H1 (cell line): ENCODE results near the gene GMNN. TPM values are rescaled to one million over a fixed set of nuclear protein-coding genes. Genes with fewer than 3 reads are reported as not detected.

ENCODE experiments used
- CTCF ChIA-PET: fragments of 300-600 bp; sonication (Branson Sonifier 250); formaldehyde crosslinking; loops from one replicate; lab custom pipeline; 2021; ENCODE audit not compliant: partially characterized antibody; lab: Charles Lee
- POLR2A ChIA-PET: fragments of 300-600 bp; sonication (Branson Sonifier 250); formaldehyde crosslinking; loops from one replicate; lab custom pipeline; 2021; ENCODE audit warnings: inconsistent platforms; ENCODE audit not compliant: partially characterized antibody; lab: Charles Lee
- DNase-seq, 2 experiments: peaks; one replicate each; pipeline versions ENCODE4 v3.0.0 to v3.0.0-alpha.2; 2010 to 2022; ENCODE audit warnings: low spot score in 2 of 2, low read depth in 1 of 2, mixed read lengths in 1 of 2
- FAIRE-seq: peaks from 2 replicates; lab custom pipeline; 2011; peaks lifted over from hg19 to GRCh38; lab: Jason Lieb, UNC
- H2AFZ ChIP-seq: 2 replicates; pipeline ENCODE4 v1.8.1; 2012; ENCODE audit warnings: low read length, inconsistent platforms
- H2AK5ac ChIP-seq: 2 replicates; pipeline ENCODE4 v1.6.1; 2013; ENCODE audit warnings: low read depth, low read length
- H2BK120ac ChIP-seq: replicated peaks from 2 replicates; pipeline ENCODE3; 2013; ENCODE audit warnings: low read depth, low read length, inconsistent platforms
- H2BK12ac ChIP-seq: 2 replicates; pipeline ENCODE4 v1.6.1; 2013; ENCODE audit warnings: low read depth, low read length
- H2BK15ac ChIP-seq: 2 replicates; pipeline ENCODE4 v1.6.1; 2013; ENCODE audit warnings: low read length
- H2BK20ac ChIP-seq: 2 replicates; pipeline ENCODE4 v1.6.1; 2013; ENCODE audit warnings: low read length
- H2BK5ac ChIP-seq: 2 replicates; pipeline ENCODE4 v1.6.1; 2013; ENCODE audit warnings: low read depth, low read length
- H3K14ac ChIP-seq: 2 replicates; pipeline ENCODE4 v1.6.1; 2013; ENCODE audit warnings: inconsistent platforms; ENCODE audit not compliant: insufficient read length
- H3K18ac ChIP-seq: 2 replicates; pipeline ENCODE4 v1.6.1; 2013; ENCODE audit warnings: low read length; ENCODE audit errors: extremely low read depth
- H3K23ac ChIP-seq: 2 replicates; pipeline ENCODE4 v1.6.1; 2013; ENCODE audit warnings: inconsistent platforms; ENCODE audit not compliant: insufficient read length
- H3K23me2 ChIP-seq: 2 replicates; pipeline ENCODE4 v1.6.1; 2013; ENCODE audit warnings: low read depth, low read length
- H3K27ac ChIP-seq: 2 replicates; pipeline ENCODE4 v1.6.1; 2011; ENCODE audit warnings: low read depth, low read length, inconsistent platforms
- H3K27me3 ChIP-seq, 4 experiments: replicated peaks in 1 of 4; 1 replicate in 1 of 4; 2 replicates in 3 of 4; pipeline versions ENCODE4 v1.6.1 to v1.8.1; 2011 to 2013; ENCODE audit warnings: low read length in 3 of 4, mild to moderate bottlenecking in 3 of 4, inconsistent platforms in 2 of 4, mixed read lengths in 2 of 4, moderate library complexity in 1 of 4; ENCODE audit not compliant: control insufficient read depth in 3 of 4, insufficient read depth in 3 of 4; ENCODE audit errors: extremely low read depth in 1 of 4
- H3K36me3 ChIP-seq, 4 experiments: 2 replicates each; pipeline versions ENCODE4 v1.6.1 to v1.8.1; 2011 to 2013; ENCODE audit warnings: mild to moderate bottlenecking in 4 of 4, low read length in 3 of 4, moderate library complexity in 2 of 4, control low read depth in 1 of 4, inconsistent platforms in 1 of 4; ENCODE audit not compliant: insufficient read depth in 4 of 4, control insufficient read depth in 2 of 4
- H3K4ac ChIP-seq: replicated peaks from 2 replicates; pipeline ENCODE3; 2013; ENCODE audit warnings: low read length, low read depth, mixed read lengths, inconsistent platforms; ENCODE audit not compliant: insufficient read length
- H3K4me1 ChIP-seq, 4 experiments: replicated peaks in 1 of 4; 1 replicate in 1 of 4; 2 replicates in 3 of 4; pipeline versions ENCODE4 v1.6.1 to v1.8.1; 2011 to 2013; ENCODE audit warnings: low read length in 3 of 4, inconsistent platforms in 2 of 4, mixed read lengths in 1 of 4; ENCODE audit not compliant: insufficient read depth in 4 of 4, control insufficient read depth in 3 of 4
- H3K4me2 ChIP-seq, 2 experiments: 2 replicates each; pipeline versions ENCODE4 v1.6.1 to v1.8.1; 2011 to 2013; ENCODE audit warnings: low read depth in 2 of 2, low read length in 2 of 2, control low read depth in 1 of 2, inconsistent platforms in 1 of 2, mild to moderate bottlenecking in 1 of 2; ENCODE audit not compliant: insufficient read depth in 1 of 2
- H3K4me3 ChIP-seq, 4 experiments: fragments of 200-600, 300-600 bp in 1 of 4; sonication (generic), shearing (Covaris generic), sonication (Bioruptor Twin) in 1 of 4; 2 replicates each; pipeline versions ENCODE4 v1.5.1 to v1.8.1; 2011 to 2016; ENCODE audit warnings: low read length in 4 of 4, low read depth in 3 of 4, control low read depth in 2 of 4, inconsistent platforms in 2 of 4, mild to moderate bottlenecking in 2 of 4, mixed read lengths in 1 of 4, moderate library complexity in 1 of 4; ENCODE audit not compliant: insufficient read depth in 2 of 4; ENCODE audit errors: extremely low read depth in 1 of 4
- H3K56ac ChIP-seq: replicated peaks from 2 replicates; pipeline ENCODE3; 2013; ENCODE audit warnings: low read depth, mild to moderate bottlenecking, mixed read lengths, low read length, inconsistent platforms; ENCODE audit not compliant: insufficient read length
- H3K79me1 ChIP-seq: 2 replicates; pipeline ENCODE4 v1.6.1; 2013; ENCODE audit warnings: low read depth, low read length, control low read depth
- H3K79me2 ChIP-seq, 2 experiments: 2 replicates each; pipeline versions ENCODE4 v1.6.1 to v1.8.1; 2012 to 2013; ENCODE audit warnings: low read length in 2 of 2, mild to moderate bottlenecking in 2 of 2, inconsistent platforms in 1 of 2; ENCODE audit not compliant: insufficient read depth in 2 of 2, control insufficient read depth in 1 of 2
- H3K9ac ChIP-seq, 4 experiments: replicated peaks in 1 of 4; 1 replicate in 1 of 4; 2 replicates in 3 of 4; pipeline versions ENCODE4 v1.6.1 to v1.8.1; 2011 to 2013; ENCODE audit warnings: low read depth in 3 of 4, low read length in 3 of 4, control low read depth in 2 of 4, mild to moderate bottlenecking in 2 of 4, moderate library complexity in 2 of 4, inconsistent platforms in 1 of 4; ENCODE audit errors: extremely low read depth in 1 of 4
- H3K9me3 ChIP-seq, 2 experiments: 2 replicates each; pipeline versions ENCODE4 v1.6.1 to v1.8.1; 2012 to 2013; ENCODE audit warnings: mild to moderate bottlenecking in 2 of 2, moderate library complexity in 2 of 2, control low read depth in 1 of 2, inconsistent platforms in 1 of 2, low read depth in 1 of 2, low read length in 1 of 2, mixed read lengths in 1 of 2; ENCODE audit not compliant: insufficient read depth in 2 of 2
- H4K20me1 ChIP-seq, 2 experiments: replicated peaks in 1 of 2; 2 replicates each; pipeline versions ENCODE3 to v1.8.1; 2011 to 2013; ENCODE audit warnings: inconsistent platforms in 2 of 2, low read length in 2 of 2, mild to moderate bottlenecking in 1 of 2; ENCODE audit not compliant: insufficient read depth in 2 of 2, control insufficient read depth in 1 of 2
- H4K5ac ChIP-seq: 2 replicates; pipeline ENCODE4 v1.6.1; 2013; ENCODE audit warnings: low read length, low read depth, mixed read lengths, inconsistent platforms; ENCODE audit not compliant: insufficient read length
- H4K8ac ChIP-seq: 2 replicates; pipeline ENCODE4 v1.8.0; 2013; ENCODE audit warnings: mild to moderate bottlenecking, moderate library complexity, low read length, inconsistent platforms; ENCODE audit not compliant: insufficient read depth; ENCODE audit errors: extremely low read depth
- H4K91ac ChIP-seq: replicated peaks from 2 replicates; pipeline ENCODE3; 2013; ENCODE audit warnings: low read length, mixed read lengths, inconsistent platforms; ENCODE audit not compliant: insufficient read length
- BACH1 ChIP-seq: IDR thresholded peaks from 2 replicates; pipeline ENCODE4 v1.6.1; 2012; ENCODE audit warnings: low read length, improper control_type of control experiment
- CBX5 ChIP-seq: fragments of 300-800, 300-1000 bp; sonication (generic); IDR thresholded peaks from 2 replicates; pipeline ENCODE4 v1.7.1; 2016; ENCODE audit warnings: antibody characterized with exemption, low read length, low read depth
- CBX8 ChIP-seq: fragments of 300-800, 300-1000 bp; sonication (generic); IDR thresholded peaks from 2 replicates; pipeline ENCODE4 v1.7.1; 2016; ENCODE audit warnings: low read depth, low read length, borderline replicate concordance
- CHD2 ChIP-seq: IDR thresholded peaks from 2 replicates; pipeline ENCODE4 v1.6.1; 2012; ENCODE audit warnings: low read length, improper control_type of control experiment
- FOSL1 ChIP-seq: IDR thresholded peaks from 2 replicates; pipeline ENCODE4 v1.6.1; 2011; ENCODE audit warnings: mild to moderate bottlenecking, low read depth, low read length, moderate library complexity; ENCODE audit not compliant: insufficient read depth
- HDAC2 ChIP-seq, 2 experiments: fragments of 300-600 bp in 1 of 2; sonication (generic) in 1 of 2; IDR thresholded peaks; 2 replicates each; pipeline ENCODE4 v1.6.1; 2011 to 2012; ENCODE audit warnings: low read depth in 2 of 2, low read length in 2 of 2, mild to moderate bottlenecking in 2 of 2, moderate library complexity in 2 of 2, borderline replicate concordance in 1 of 2, inconsistent platforms in 1 of 2
- HDAC6 ChIP-seq: IDR thresholded peaks from one replicate; pipeline ENCODE4 v1.7.1; 2012; ENCODE audit warnings: low read depth, mild to moderate bottlenecking, inconsistent platforms, low read length, moderate library complexity
- JUN ChIP-seq: IDR thresholded peaks from 2 replicates; pipeline ENCODE4 v1.6.1; 2011; ENCODE audit warnings: low read depth, mild to moderate bottlenecking, improper control_type of control experiment, low read length
- KDM4A ChIP-seq: IDR thresholded peaks from one replicate; pipeline ENCODE4 v1.7.1; 2012; ENCODE audit warnings: low read depth, mild to moderate bottlenecking, moderate library complexity, low read length, inconsistent platforms; ENCODE audit not compliant: severe bottlenecking
- NRF1 ChIP-seq: IDR thresholded peaks from 2 replicates; pipeline ENCODE4 v1.6.1; 2011; ENCODE audit warnings: mild to moderate bottlenecking, low read depth, low read length, improper control_type of control experiment
- SAP30 ChIP-seq: fragments of 300-600 bp; sonication (generic); IDR thresholded peaks from 2 replicates; pipeline ENCODE4 v1.7.1; 2012; ENCODE audit warnings: low read length, moderate library complexity, mild to moderate bottlenecking, inconsistent platforms; ENCODE audit not compliant: insufficient read depth, insufficient replicate concordance
- SIX5 ChIP-seq: IDR thresholded peaks from 2 replicates; pipeline ENCODE4 v1.6.1; 2011; ENCODE audit warnings: mild to moderate bottlenecking, low read depth, low read length
- SRF ChIP-seq: IDR thresholded peaks from 2 replicates; pipeline ENCODE4 v1.6.1; 2011; ENCODE audit warnings: mild to moderate bottlenecking, low read depth, low read length, moderate library complexity
- WGBS, 2 experiments: shearing (Covaris generic) in 1 of 2; methylation state at CpG; one replicate each; pipeline versions ENCODE4 v1.1.6 to v1.1.7; 2013 to 2015; ENCODE audit warnings: low lambda C conversion rate in 2 of 2, mixed read lengths in 2 of 2, inconsistent platforms in 1 of 2, low coverage in 1 of 2, missing lambda C conversion rate in 1 of 2; ENCODE audit not compliant: insufficient replicate concordance in 2 of 2, insufficient coverage in 1 of 2, insufficient read length in 1 of 2; ENCODE audit errors: extremely low coverage in 1 of 2, missing lambda C conversion rate in 1 of 2; 5-methylcytosine and 5-hydroxymethylcytosine counted together
- polyA plus RNA-seq, 7 experiments: library from polyadenylated mRNA; depleted of rRNA in 3 of 7; stranded (reverse) in 5 of 7; unstranded in 2 of 7; fragments of >200 nt in 5 of 7; fragments of 200-250 nt in 2 of 7; gene quantifications; 1 replicate in 5 of 7; 2 replicates in 1 of 7; 4 replicates in 1 of 7; pipeline versions ENCODE4 v1.2.1 to v1.2.3, GENCODE V29; 2011 to 2013; ENCODE audit warnings: missing spikeins in 2 of 7, mixed read lengths in 2 of 7
- total RNA-seq: library from RNA; stranded (reverse); fragmentation: NEBNext Ultra II Directional; extraction: Animal tissue kit (Norgen Biotek cat#: 25700); gene quantifications from 2 replicates; pipeline ENCODE4 v1.2.1, GENCODE V29; 2021

The GMNN gene
- total and polyA plus RNA-seq, 2 of the 8 experiments (the other 6 are each of a cell fraction or from before 2014, with no cell fraction given) = 65.9 to 101 TPM

- no peak overlapping the region for H2BK5ac ChIP-seq
- FAIRE-seq = no peak
- no peak overlapping the region for H2BK20ac ChIP-seq
- TF ChIP-seq CBX5 = no peak
- TF ChIP-seq HDAC2 (IDR thresholded peaks at IDR 0.05; ENCODE audit: borderline replicate concordance in 1 of 2, low read depth in 2 of 2, low read length in 2 of 2) = no peak
- TF ChIP-seq CBX8 = no peak
- no peak for TF ChIP-seq BACH1
- TF ChIP-seq SIX5 = no peak
- TF ChIP-seq JUN = no peak
- TF ChIP-seq KDM4A = no peak
- TF ChIP-seq HDAC6 = no peak
- no peak for TF ChIP-seq CHD2
- TF ChIP-seq SAP30 = no peak
- no peak for TF ChIP-seq FOSL1
- TF ChIP-seq SRF = no peak
- TF ChIP-seq NRF1 = no peak
These were observed 22.0 kb downstream of the GMNN start for GRCh38 chr6:24796616-24797290.

More at GRCh38 chr6:24796616-24797290, 22.0 kb downstream of the GMNN start:
- DNase-seq = no peak
- H3K79me2 ChIP-seq = no peaks in the 10 kb centered on the region
- POLR2A ChIA-PET = interaction anchor here (0.7 to 1.6 kb wide), 3 partner anchors 8 to 16 kb away, joined by 3 to 4 read pairs (median 3); no protein-coding TSS in a partner anchor
- no peak overlapping the region for H4K91ac ChIP-seq
- peaks cover 0 to 5% (median 0%) of the 10 kb centered on the region in 4 experiments; a peak in 2 of 7 replicates for H3K4me1 ChIP-seq
- H2BK15ac ChIP-seq = no peak overlapping the region
- no peak overlapping the region for H2AK5ac ChIP-seq
- no peaks in the 10 kb centered on the region for H3K23me2 ChIP-seq
- H3K36me3 ChIP-seq = no peaks in the 10 kb centered on the region
- no peaks in the 10 kb centered on the region for H3K9me3 ChIP-seq
- no peak overlapping the region for H3K27ac ChIP-seq
- H2BK120ac ChIP-seq = no peak overlapping the region
- H2BK12ac ChIP-seq = no peak overlapping the region
- H4K5ac ChIP-seq = no peak overlapping the region
- no peak overlapping the region for H3K14ac ChIP-seq
- H3K4ac ChIP-seq = no peak overlapping the region
- no peak overlapping the region for H3K56ac ChIP-seq
- H4K20me1 ChIP-seq = no peaks in the 10 kb centered on the region
- H3K9ac ChIP-seq = no peak overlapping the region
- H3K27me3 ChIP-seq = no peaks in the 10 kb centered on the region
- no peak overlapping the region for H4K8ac ChIP-seq
- no peak overlapping the region for H3K23ac ChIP-seq
- WGBS, 2 experiments = 93% methylated on average over 6 of the region's 6 CpGs; no CpG with 5 or more reads in 1 of the 2 experiments
- no peak overlapping the region for H3K4me3 ChIP-seq
- no peak overlapping the region for H3K18ac ChIP-seq
- no peak overlapping the region for H2AFZ ChIP-seq
- CTCF ChIA-PET = interaction anchor here (0.7 to 1.8 kb wide), 9 partner anchors 9 to 274 kb away, joined by 3 to 5 read pairs (median 4); no protein-coding TSS in a partner anchor
- H3K79me1 ChIP-seq = no peaks in the 10 kb centered on the region
- H3K4me2 ChIP-seq = no peak overlapping the region
